Esophagus mucosa (tissue), 1 donor: Measurements from ENCODE around the gene PDCD11. TPM values are rescaled to one million over a fixed set of nuclear protein-coding genes. Genes with fewer than 3 reads are reported as not detected.

Source experiments
- ATAC-seq: fragments of 200-7000 bp; cut with Tn5 transposase; one replicate; pipeline ENCODE4 v1.9.1; 2020
- total RNA-seq: library from RNA; stranded (reverse); gene quantifications from one replicate; pipeline ENCODE4 v1.2.4, GENCODE V29; 2023
- donor health status: DM: yes; HTN: yes; CAD: no.

Gene PDCD11
- total RNA-seq, 1 donor from 2014 or later = 23.5 TPM

- peak; percentile 53 for ATAC-seq
Measured at GRCh38 chr10:103451831-103452505, 55.5 kb downstream of the PDCD11 start, which contains the start of gene CALHM2. TSS of gene CALHM2 (minus strand) at chr10:103452370. CDS start at chr10:103449941, 2,429 bp downstream.

GRCh38 chr10:103452506-103453230 lies 56.2 kb downstream of the PDCD11 start:
- ATAC-seq = no peak

- ATAC-seq = no peak
Measured at GRCh38 chr10:103454026-103454425, 57.6 kb downstream of the PDCD11 start.

- no peak for ATAC-seq
Measured at GRCh38 chr10:103455235-103455634, 58.8 kb downstream of the PDCD11 start.

GRCh38 chr10:103456074-103456660 lies 59.7 kb downstream of the PDCD11 start:
- peak; percentile 20 for ATAC-seq

- ATAC-seq = no peak
Measured at GRCh38 chr10:103457176-103457712, 60.8 kb downstream of the PDCD11 start.

- ATAC-seq = no peak
Measured at GRCh38 chr10:103457896-103458583, 61.6 kb downstream of the PDCD11 start.

GRCh38 chr10:103458720-103459119 lies 62.3 kb downstream of the PDCD11 start, which contains the start of gene CALHM1:
TSS of gene CALHM1 (minus strand) at chr10:103458900. CDS start at chr10:103458751, 149 bp downstream.
- peak; percentile 33 for ATAC-seq

GRCh38 chr10:103459615-103460014 lies 63.2 kb downstream of the PDCD11 start:
- ATAC-seq = no peak

- no peak for ATAC-seq
Measured at GRCh38 chr10:103463499-103463898, 67.1 kb downstream of the PDCD11 start.

- ATAC-seq = no peak
Measured at GRCh38 chr10:103465411-103466179, 69.2 kb downstream of the PDCD11 start.

GRCh38 chr10:103466734-103467133 lies 70.3 kb downstream of the PDCD11 start:
- no peak for ATAC-seq

- ATAC-seq = no peak
Measured at GRCh38 chr10:103467406-103467805, 71.0 kb downstream of the PDCD11 start.

- no peak for ATAC-seq
Measured at GRCh38 chr10:103469201-103469600, 72.8 kb downstream of the PDCD11 start.

- ATAC-seq = peak; percentile 81
Measured at GRCh38 chr10:103470761-103471653, 74.6 kb downstream of the PDCD11 start.

- ATAC-seq = no peak
Measured at GRCh38 chr10:103472005-103472404, 75.6 kb downstream of the PDCD11 start.

- ATAC-seq = no peak
Measured at GRCh38 chr10:103473261-103473671, 76.8 kb downstream of the PDCD11 start.

- ATAC-seq = no peak
Measured at GRCh38 chr10:103474077-103474476, 77.7 kb downstream of the PDCD11 start.

- no peak for ATAC-seq
Measured at GRCh38 chr10:103475437-103475836, 79.0 kb downstream of the PDCD11 start.

GRCh38 chr10:103476046-103476768 lies 79.8 kb downstream of the PDCD11 start:
- ATAC-seq = no peak
